Head of caudate nucleus (tissue), 42 donors: Measurements from ENCODE around the gene RIBC2.
A peak's percentile ranks its signal among the peaks of the same experiment; 100 is the strongest.
"Not testable (repeated sequence)": the region's sequence is repeated elsewhere in the genome, so short reads cannot be mapped to it uniquely, and the experiment has no call there.

Source experiments
- DNase-seq, 42 donors: peaks; one replicate each; pipeline versions ENCODE4 v3.0.0 to v3.0.0-alpha.2; 2020 to 2021; ENCODE audit warnings: mixed read lengths in 7 of 42
- intact Hi-C: fragments of 100-400 bp; cut with DNase I; formaldehyde crosslinking; loops from one replicate; pipeline ENCODE4 v1.15.0; 2022

Gene RIBC2

GRCh38 chr22:45413368-45414211 is at the start of gene RIBC2, which contains the start of gene SMC1B:
TSS of gene RIBC2 (plus strand) at chr22:45413693. CDS start at chr22:45413887, 194 bp downstream.
TSS of gene SMC1B (minus strand) at chr22:45413599. CDS start at chr22:45413567, 32 bp downstream.
- intact Hi-C loops: no loop called here
- peak; percentile 32 to 87 (median 66) for DNase-seq

- DNase-seq: no peak
- intact Hi-C loops: no loop called here
Measured at GRCh38 chr22:45366713-45367112, 46.8 kb upstream of the RIBC2 start.

- DNase-seq, intact Hi-C loops: not testable (repeated sequence)
Measured at GRCh38 chr22:45373592-45373991, 39.9 kb upstream of the RIBC2 start.

- no peak for DNase-seq
- intact Hi-C loops: no loop called here
Measured at GRCh38 chr22:45376009-45376408, 37.5 kb upstream of the RIBC2 start.

- peak in 2 of 42 donors; percentile 5 to 8 for DNase-seq
- intact Hi-C loops: no loop called here
Measured at GRCh38 chr22:45376703-45377102, 36.8 kb upstream of the RIBC2 start.

- intact Hi-C loops: no loop called here
Measured at GRCh38 chr22:45381348-45381747, 32.1 kb upstream of the RIBC2 start.

GRCh38 chr22:45389546-45389945 is 23.9 kb upstream of the RIBC2 start:
- intact Hi-C loops: no loop called here
- no peak for DNase-seq

More at GRCh38 chr22:45381348-45381747, 32.1 kb upstream of the RIBC2 start:
- no peak for DNase-seq

- intact Hi-C loops: no loop called here
- no peak for DNase-seq
Measured at GRCh38 chr22:45397806-45398205, 15.7 kb upstream of the RIBC2 start.

GRCh38 chr22:45398214-45398613 is 15.3 kb upstream of the RIBC2 start:
- intact Hi-C loops: no loop called here
- no peak for DNase-seq

- DNase-seq: no peak
Measured at GRCh38 chr22:45399712-45400445, 13.6 kb upstream of the RIBC2 start.

GRCh38 chr22:45402466-45402985 is 11.0 kb upstream of the RIBC2 start:
- intact Hi-C loops: no loop called here
- no peak for DNase-seq

More at GRCh38 chr22:45399712-45400445, 13.6 kb upstream of the RIBC2 start:
- intact Hi-C loops: no loop called here

- DNase-seq: no peak
- intact Hi-C loops: no loop called here
Measured at GRCh38 chr22:45407793-45408192, 5.7 kb upstream of the RIBC2 start.

- DNase-seq: peak in 2 of 42 donors; percentile 27 to 42
- intact Hi-C loops: no loop called here
Measured at GRCh38 chr22:45413013-45413367, 503 bp upstream of the RIBC2 start.

- intact Hi-C loops: no loop called here
- DNase-seq: peak in 1 of 42 donors; percentile 16
Measured at GRCh38 chr22:45418056-45418769, 4.7 kb downstream of the RIBC2 start.

GRCh38 chr22:45418770-45419138 is 5.3 kb downstream of the RIBC2 start:
- intact Hi-C loops: no loop called here
- DNase-seq: peak in 1 of 42 donors; percentile 29

- intact Hi-C loops: no loop called here
Measured at GRCh38 chr22:45420011-45420410, 6.5 kb downstream of the RIBC2 start.

GRCh38 chr22:45420539-45420938 is 7.0 kb downstream of the RIBC2 start:
- DNase-seq: peak in 1 of 42 donors; percentile 24
- intact Hi-C loops: no loop called here

More at GRCh38 chr22:45420011-45420410, 6.5 kb downstream of the RIBC2 start:
- DNase-seq: no peak

GRCh38 chr22:45421349-45422055 is 8.0 kb downstream of the RIBC2 start:
- peak in 1 of 42 donors; percentile 24 for DNase-seq
- intact Hi-C loops: no loop called here
